ENCODE results near the gene BABAM2.

GRCh38 chr2:28155086-28155485 lies 264.6 kb downstream of the BABAM2 start:
- TF ChIP-seq, protein P1, sequence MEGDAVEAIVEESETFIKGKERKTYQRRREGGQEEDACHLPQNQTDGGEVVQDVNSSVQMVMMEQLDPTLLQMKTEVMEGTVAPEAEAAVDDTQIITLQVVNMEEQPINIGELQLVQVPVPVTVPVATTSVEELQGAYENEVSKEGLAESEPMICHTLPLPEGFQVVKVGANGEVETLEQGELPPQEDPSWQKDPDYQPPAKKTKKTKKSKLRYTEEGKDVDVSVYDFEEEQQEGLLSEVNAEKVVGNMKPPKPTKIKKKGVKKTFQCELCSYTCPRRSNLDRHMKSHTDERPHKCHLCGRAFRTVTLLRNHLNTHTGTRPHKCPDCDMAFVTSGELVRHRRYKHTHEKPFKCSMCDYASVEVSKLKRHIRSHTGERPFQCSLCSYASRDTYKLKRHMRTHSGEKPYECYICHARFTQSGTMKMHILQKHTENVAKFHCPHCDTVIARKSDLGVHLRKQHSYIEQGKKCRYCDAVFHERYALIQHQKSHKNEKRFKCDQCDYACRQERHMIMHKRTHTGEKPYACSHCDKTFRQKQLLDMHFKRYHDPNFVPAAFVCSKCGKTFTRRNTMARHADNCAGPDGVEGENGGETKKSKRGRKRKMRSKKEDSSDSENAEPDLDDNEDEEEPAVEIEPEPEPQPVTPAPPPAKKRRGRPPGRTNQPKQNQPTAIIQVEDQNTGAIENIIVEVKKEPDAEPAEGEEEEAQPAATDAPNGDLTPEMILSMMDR (conservative IDR thresholded peaks at IDR 0.05): no peak
- no peak for TF ChIP-seq EZH2 (IDR thresholded peaks at IDR 0.05; ENCODE audit: low read depth)
